Measurements from ENCODE around the gene GNPNAT1. TPM values are rescaled to one million over a fixed set of nuclear protein-coding genes. Genes with fewer than 3 reads are reported as not detected.

The GNPNAT1 gene
- total RNA-seq, 1 donor from 2014 or later, result 11.5 TPM

GRCh38 chr14:52825085-52825484, 33.7 kb upstream of the GNPNAT1 start:
- no peak for TF ChIP-seq POLR2A (IDR thresholded peaks at IDR 0.05)
- no peak for TF ChIP-seq CTCF (IDR thresholded peaks at IDR 0.05)
- TF ChIP-seq POLR2AphosphoS5 (IDR thresholded peaks at IDR 0.05; ENCODE audit: insufficient read depth in 1 of 2, low read depth in 1 of 2), result no peak
- Histone ChIP-seq H3K4me1 (peaks cover 5% of the 10 kb centered on the region), H3K4me3 (no peak overlapping the region), H3K9me3 (no peaks in the 10 kb centered on the region), H3K36me3 (no peaks in the 10 kb centered on the region), H3K27ac (no peak overlapping the region), H3K27me3 (no peaks in the 10 kb centered on the region)
- intact Hi-C loops (cut with DNase I), result loop anchor here (5.0 kb wide), 1 partner anchor 132 kb away; no protein-coding TSS in a partner anchor
- DNase-seq (ENCODE audit: extremely low spot score in 2 of 2), result no peak

DNA sequence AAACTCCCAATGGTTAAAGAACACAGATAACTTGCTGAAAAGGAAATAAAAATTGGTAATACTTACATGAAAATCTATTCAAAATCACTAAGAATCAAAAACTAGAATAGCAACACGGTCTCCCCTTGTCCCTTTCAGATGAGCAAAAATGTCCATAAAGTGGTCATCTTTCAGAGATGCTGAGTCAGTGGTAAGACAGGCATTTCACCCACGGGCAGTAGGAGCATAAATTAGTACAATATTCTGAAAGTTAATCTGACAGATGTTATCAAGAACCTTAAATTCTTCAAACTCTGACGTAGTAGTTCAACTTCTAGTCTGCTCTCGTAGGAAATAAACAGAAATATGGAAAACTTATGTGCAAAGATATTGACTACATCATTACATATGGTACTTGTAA, 33.1 kb upstream of the GNPNAT1 start:
- H3K36me3 ChIP-seq, result no peaks in the 10 kb centered on the region
- intact Hi-C loops (cut with DNase I), result no loop called here
- no peaks in the 10 kb centered on the region for H3K27me3 ChIP-seq
- H3K4me3 ChIP-seq, result no peak overlapping the region
- no peak for TF ChIP-seq POLR2AphosphoS5 (IDR thresholded peaks at IDR 0.05; ENCODE audit: insufficient read depth in 1 of 2, low read depth in 1 of 2)
- TF ChIP-seq POLR2A (IDR thresholded peaks at IDR 0.05), result no peak
- no peak for TF ChIP-seq CTCF (IDR thresholded peaks at IDR 0.05)
- H3K27ac ChIP-seq, result no peak overlapping the region
- H3K9me3 ChIP-seq, result no peaks in the 10 kb centered on the region
- DNase-seq (ENCODE audit: extremely low spot score in 2 of 2), result no peak
- H3K4me1 ChIP-seq, result peaks cover 5% of the 10 kb centered on the region

- Histone ChIP-seq H3K4me3 (no peak overlapping the region), H3K27ac (no peak overlapping the region), H3K4me1 (peaks cover 5% of the 10 kb centered on the region), H3K36me3 (no peaks in the 10 kb centered on the region), H3K27me3 (no peaks in the 10 kb centered on the region), H3K9me3 (no peaks in the 10 kb centered on the region)
- DNase-seq (ENCODE audit: extremely low spot score in 2 of 2), result no peak
- TF ChIP-seq POLR2AphosphoS5 (IDR thresholded peaks at IDR 0.05; ENCODE audit: insufficient read depth in 1 of 2, low read depth in 1 of 2) (no peak), POLR2A (IDR thresholded peaks at IDR 0.05) (no peak), CTCF (IDR thresholded peaks at IDR 0.05) (no peak)
- intact Hi-C loops (cut with DNase I), result no loop called here
Observed at GRCh38 chr14:52821805-52822250, 30.4 kb upstream of the GNPNAT1 start.

DNA sequence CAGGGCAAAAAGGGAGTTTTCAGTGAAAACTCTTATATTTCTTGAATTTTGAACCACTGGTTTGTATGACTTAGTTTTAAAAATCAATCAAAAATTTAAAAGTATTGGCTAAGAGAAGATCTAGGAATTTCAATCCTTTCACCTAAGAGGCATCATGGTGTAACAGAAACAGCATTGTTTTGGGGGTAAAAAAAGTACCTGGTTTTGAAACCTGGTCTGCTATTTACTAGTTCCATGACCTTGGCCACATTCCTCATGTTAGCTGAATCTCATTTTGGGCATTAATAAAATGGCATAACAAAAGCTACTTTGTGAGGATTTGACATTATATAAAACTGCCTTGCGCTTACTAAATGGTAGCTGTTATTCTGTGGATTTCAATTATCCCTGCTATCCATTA, 16.7 kb upstream of the GNPNAT1 start:
- no peaks in the 10 kb centered on the region for H3K36me3 ChIP-seq
- H3K4me1 ChIP-seq, result no peaks in the 10 kb centered on the region
- no peak for TF ChIP-seq POLR2AphosphoS5 (IDR thresholded peaks at IDR 0.05; ENCODE audit: insufficient read depth in 1 of 2, low read depth in 1 of 2)
- TF ChIP-seq CTCF (IDR thresholded peaks at IDR 0.05), result no peak
- TF ChIP-seq POLR2A (IDR thresholded peaks at IDR 0.05), result no peak
- no peak overlapping the region for H3K27ac ChIP-seq
- no peaks in the 10 kb centered on the region for H3K9me3 ChIP-seq
- DNase-seq (ENCODE audit: extremely low spot score in 2 of 2), result no peak
- intact Hi-C loops (cut with DNase I), result no loop called here
- no peak overlapping the region for H3K4me3 ChIP-seq
- H3K27me3 ChIP-seq, result no peaks in the 10 kb centered on the region

GRCh38 chr14:52806115-52806514, 14.7 kb upstream of the GNPNAT1 start:
- Histone ChIP-seq H3K27me3 (no peaks in the 10 kb centered on the region), H3K4me1 (no peaks in the 10 kb centered on the region), H3K4me3 (no peak overlapping the region), H3K27ac (no peak overlapping the region), H3K36me3 (no peaks in the 10 kb centered on the region), H3K9me3 (no peaks in the 10 kb centered on the region)
- intact Hi-C loops (cut with DNase I), result no loop called here
- no peak for TF ChIP-seq CTCF (IDR thresholded peaks at IDR 0.05)
- TF ChIP-seq POLR2AphosphoS5 (IDR thresholded peaks at IDR 0.05; ENCODE audit: insufficient read depth in 1 of 2, low read depth in 1 of 2), result no peak
- TF ChIP-seq POLR2A (IDR thresholded peaks at IDR 0.05), result no peak
- DNase-seq (ENCODE audit: extremely low spot score in 2 of 2), result no peak
